GM12878 (cell line): ENCODE measurements around the gene ESR2. TPM values are rescaled to one million over a fixed set of nuclear protein-coding genes. Genes with fewer than 3 reads are reported as not detected.

Source experiments
- BACH1 ChIP-seq: fragments of 450-650 bp; IDR thresholded peaks from 2 replicates; pipeline ENCODE4 v1.6.1; 2017; ENCODE audit warnings: mild to moderate bottlenecking, borderline replicate concordance
- EZH2 ChIP-seq: IDR thresholded peaks from 2 replicates; pipeline ENCODE4 v1.6.1; 2012; ENCODE audit warnings: low read depth, mild to moderate bottlenecking, control low read depth, inconsistent platforms, low read length, borderline replicate concordance; ENCODE audit not compliant: control insufficient read depth
- NRF1 ChIP-seq: conservative IDR thresholded peaks from 2 replicates; pipeline ENCODE4 v1.6.1; 2011; ENCODE audit warnings: mild to moderate bottlenecking, low read depth, low read length, improper control_type of control experiment
- RAD21 ChIP-seq: IDR thresholded peaks from 2 replicates; pipeline ENCODE4 v1.6.1; 2011; ENCODE audit warnings: mild to moderate bottlenecking, low read depth, low read length, moderate library complexity; ENCODE audit not compliant: insufficient read depth
- RB1 ChIP-seq: fragments of 450-650 bp; formaldehyde crosslinking; IDR thresholded peaks from 2 replicates; pipeline ENCODE4 v1.6.1; 2017; ENCODE audit warnings: mild to moderate bottlenecking, borderline replicate concordance
- SMAD1 ChIP-seq: fragments of 450-650 bp; IDR thresholded peaks from 2 replicates; pipeline ENCODE4 v1.6.1; 2018; ENCODE audit warnings: mild to moderate bottlenecking, low read depth; ENCODE audit not compliant: partially characterized antibody
- SPI1 ChIP-seq: IDR thresholded peaks from 2 replicates; pipeline ENCODE4 v1.6.1; 2011; ENCODE audit warnings: low read depth, mild to moderate bottlenecking, low read length, moderate library complexity, borderline replicate concordance; ENCODE audit not compliant: insufficient read depth
- SRF ChIP-seq, 2 experiments: IDR thresholded peaks; 2 replicates each; pipeline ENCODE4 v1.6.1; 2011; ENCODE audit warnings: low read depth in 2 of 2, low read length in 2 of 2, mild to moderate bottlenecking in 1 of 2, moderate library complexity in 1 of 2
- polyA plus RNA-seq, 11 experiments: library from polyadenylated mRNA; depleted of rRNA in 4 of 11; unstranded in 6 of 11; stranded (reverse) in 5 of 11; fragments of >200 nt; fragmentation: Nextera tagmentation in 4 of 11; fragmentation: Illumina TruSeq in 1 of 11; extraction: Ambion mirVana in 4 of 11; extraction: Trizol in 1 of 11; gene quantifications; 1 replicate in 1 of 11; 2 replicates in 10 of 11; pipeline versions ENCODE4 v1.2.1 to v1.2.3, GENCODE V29; 2011 to 2016; ENCODE audit warnings: inconsistent platforms in 2 of 11, missing spikeins in 2 of 11, low read depth in 1 of 11
- total RNA-seq, 4 experiments: library from RNA; depleted of rRNA in 3 of 4; stranded (reverse); fragments of >200 nt in 3 of 4; fragmentation: Illumina TruSeq in 1 of 4; extraction: Trizol in 1 of 4; gene quantifications; 2 replicates each; pipeline versions ENCODE4 v1.2.1 to v1.2.3, GENCODE V29; 2013 to 2021
- TF ChIP-seq, protein P1 (sequence below): fragments of 450-650 bp; IDR thresholded peaks from 2 replicates; pipeline ENCODE4 v1.6.1; 2016; ENCODE audit warnings: mild to moderate bottlenecking
- TF ChIP-seq, protein P2 (sequence below): fragments of 450-650 bp; IDR thresholded peaks from 2 replicates; pipeline ENCODE4 v1.6.1; 2018; ENCODE audit warnings: mild to moderate bottlenecking, low read depth, moderate library complexity; ENCODE audit not compliant: partially characterized antibody
- TF ChIP-seq, protein P3 (sequence below): fragments of 450-650 bp; IDR thresholded peaks from 2 replicates; pipeline ENCODE4 v1.6.1; 2016; ENCODE audit warnings: mild to moderate bottlenecking, moderate library complexity, borderline replicate concordance

Gene ESR2
- total and polyA plus RNA-seq, 10 of the 15 experiments (the other 5 are each of a cell fraction or from before 2014, with no cell fraction given) = 0.29 to 2.6 (median 0.81) TPM

DNA sequence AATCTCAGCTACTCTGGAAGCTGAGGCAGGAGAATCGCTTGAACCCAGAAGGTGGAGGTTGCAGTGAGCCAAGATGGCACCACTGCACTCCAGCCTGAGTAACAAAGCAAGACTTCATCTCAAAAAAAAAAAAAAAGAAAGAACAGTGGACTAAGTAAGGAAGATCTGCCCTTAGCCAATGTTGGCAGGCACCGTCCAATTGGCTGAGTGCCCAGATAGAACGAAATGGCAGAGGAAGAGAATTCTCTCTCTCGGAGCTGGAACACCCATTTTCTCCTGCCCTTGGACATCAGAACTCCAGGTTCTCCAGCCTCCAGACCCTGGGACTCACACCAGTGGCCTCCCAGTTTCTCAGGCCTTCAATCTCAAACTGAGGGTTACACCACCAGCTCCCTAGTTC, 49.9 kb downstream of the ESR2 start (continued):
- TF ChIP-seq, protein P1, sequence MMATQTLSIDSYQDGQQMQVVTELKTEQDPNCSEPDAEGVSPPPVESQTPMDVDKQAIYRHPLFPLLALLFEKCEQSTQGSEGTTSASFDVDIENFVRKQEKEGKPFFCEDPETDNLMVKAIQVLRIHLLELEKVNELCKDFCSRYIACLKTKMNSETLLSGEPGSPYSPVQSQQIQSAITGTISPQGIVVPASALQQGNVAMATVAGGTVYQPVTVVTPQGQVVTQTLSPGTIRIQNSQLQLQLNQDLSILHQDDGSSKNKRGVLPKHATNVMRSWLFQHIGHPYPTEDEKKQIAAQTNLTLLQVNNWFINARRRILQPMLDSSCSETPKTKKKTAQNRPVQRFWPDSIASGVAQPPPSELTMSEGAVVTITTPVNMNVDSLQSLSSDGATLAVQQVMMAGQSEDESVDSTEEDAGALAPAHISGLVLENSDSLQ = no peak
- no peak for TF ChIP-seq SPI1
- TF ChIP-seq NRF1 = no peak
- no peak for TF ChIP-seq SMAD1
- TF ChIP-seq SRF (IDR thresholded peaks at IDR 0.05; ENCODE audit: low read depth in 2 of 2, low read length in 2 of 2) = no peak
- TF ChIP-seq, protein P2, sequence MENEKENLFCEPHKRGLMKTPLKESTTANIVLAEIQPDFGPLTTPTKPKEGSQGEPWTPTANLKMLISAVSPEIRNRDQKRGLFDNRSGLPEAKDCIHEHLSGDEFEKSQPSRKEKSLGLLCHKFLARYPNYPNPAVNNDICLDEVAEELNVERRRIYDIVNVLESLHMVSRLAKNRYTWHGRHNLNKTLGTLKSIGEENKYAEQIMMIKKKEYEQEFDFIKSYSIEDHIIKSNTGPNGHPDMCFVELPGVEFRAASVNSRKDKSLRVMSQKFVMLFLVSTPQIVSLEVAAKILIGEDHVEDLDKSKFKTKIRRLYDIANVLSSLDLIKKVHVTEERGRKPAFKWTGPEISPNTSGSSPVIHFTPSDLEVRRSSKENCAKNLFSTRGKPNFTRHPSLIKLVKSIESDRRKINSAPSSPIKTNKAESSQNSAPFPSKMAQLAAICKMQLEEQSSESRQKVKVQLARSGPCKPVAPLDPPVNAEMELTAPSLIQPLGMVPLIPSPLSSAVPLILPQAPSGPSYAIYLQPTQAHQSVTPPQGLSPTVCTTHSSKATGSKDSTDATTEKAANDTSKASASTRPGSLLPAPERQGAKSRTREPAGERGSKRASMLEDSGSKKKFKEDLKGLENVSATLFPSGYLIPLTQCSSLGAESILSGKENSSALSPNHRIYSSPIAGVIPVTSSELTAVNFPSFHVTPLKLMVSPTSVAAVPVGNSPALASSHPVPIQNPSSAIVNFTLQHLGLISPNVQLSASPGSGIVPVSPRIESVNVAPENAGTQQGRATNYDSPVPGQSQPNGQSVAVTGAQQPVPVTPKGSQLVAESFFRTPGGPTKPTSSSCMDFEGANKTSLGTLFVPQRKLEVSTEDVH = no peak
- TF ChIP-seq RB1 = no peak
- TF ChIP-seq BACH1 = no peak
- no peak for TF ChIP-seq EZH2
- no peak for TF ChIP-seq RAD21
- TF ChIP-seq, protein P3, sequence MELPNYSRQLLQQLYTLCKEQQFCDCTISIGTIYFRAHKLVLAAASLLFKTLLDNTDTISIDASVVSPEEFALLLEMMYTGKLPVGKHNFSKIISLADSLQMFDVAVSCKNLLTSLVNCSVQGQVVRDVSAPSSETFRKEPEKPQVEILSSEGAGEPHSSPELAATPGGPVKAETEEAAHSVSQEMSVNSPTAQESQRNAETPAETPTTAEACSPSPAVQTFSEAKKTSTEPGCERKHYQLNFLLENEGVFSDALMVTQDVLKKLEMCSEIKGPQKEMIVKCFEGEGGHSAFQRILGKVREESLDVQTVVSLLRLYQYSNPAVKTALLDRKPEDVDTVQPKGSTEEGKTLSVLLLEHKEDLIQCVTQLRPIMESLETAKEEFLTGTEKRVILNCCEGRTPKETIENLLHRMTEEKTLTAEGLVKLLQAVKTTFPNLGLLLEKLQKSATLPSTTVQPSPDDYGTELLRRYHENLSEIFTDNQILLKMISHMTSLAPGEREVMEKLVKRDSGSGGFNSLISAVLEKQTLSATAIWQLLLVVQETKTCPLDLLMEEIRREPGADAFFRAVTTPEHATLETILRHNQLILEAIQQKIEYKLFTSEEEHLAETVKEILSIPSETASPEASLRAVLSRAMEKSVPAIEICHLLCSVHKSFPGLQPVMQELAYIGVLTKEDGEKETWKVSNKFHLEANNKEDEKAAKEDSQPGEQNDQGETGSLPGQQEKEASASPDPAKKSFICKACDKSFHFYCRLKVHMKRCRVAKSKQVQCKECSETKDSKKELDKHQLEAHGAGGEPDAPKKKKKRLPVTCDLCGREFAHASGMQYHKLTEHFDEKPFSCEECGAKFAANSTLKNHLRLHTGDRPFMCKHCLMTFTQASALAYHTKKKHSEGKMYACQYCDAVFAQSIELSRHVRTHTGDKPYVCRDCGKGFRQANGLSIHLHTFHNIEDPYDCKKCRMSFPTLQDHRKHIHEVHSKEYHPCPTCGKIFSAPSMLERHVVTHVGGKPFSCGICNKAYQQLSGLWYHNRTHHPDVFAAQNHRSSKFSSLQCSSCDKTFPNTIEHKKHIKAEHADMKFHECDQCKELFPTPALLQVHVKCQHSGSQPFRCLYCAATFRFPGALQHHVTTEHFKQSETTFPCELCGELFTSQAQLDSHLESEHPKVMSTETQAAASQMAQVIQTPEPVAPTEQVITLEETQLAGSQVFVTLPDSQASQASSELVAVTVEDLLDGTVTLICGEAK = no peak
